K562 (cell line): ENCODE results near the gene ANP32B. TPM values are rescaled to one million over a fixed set of nuclear protein-coding genes. Genes with fewer than 3 reads are reported as not detected.
A peak's percentile ranks its signal among the peaks of the same experiment; 100 is the strongest.

ENCODE experiments used
- ESRRA ChIP-seq: fragments of 450-650 bp; IDR thresholded peaks from 2 replicates; pipeline ENCODE4 v1.6.1; 2014; ENCODE audit warnings: low read depth, mild to moderate bottlenecking, moderate library complexity, borderline replicate concordance
- NRF1 ChIP-seq, 2 experiments: fragments of 450-650 bp; IDR thresholded peaks in 1 of 2; conservative IDR thresholded peaks in 1 of 2; 2 replicates each; pipeline ENCODE4 v1.6.1; 2014; ENCODE audit warnings: mild to moderate bottlenecking in 2 of 2
- SIX5 ChIP-seq, 2 experiments: IDR thresholded peaks; 2 replicates each; pipeline ENCODE4 v1.6.1; 2011; ENCODE audit warnings: low read length in 2 of 2, borderline replicate concordance in 1 of 2, low read depth in 1 of 2, mild to moderate bottlenecking in 1 of 2, moderate library complexity in 1 of 2; ENCODE audit not compliant: insufficient read depth in 1 of 2
- SRF ChIP-seq, 2 experiments: fragments of 250-450, 450-650 bp in 1 of 2; sonication (Bioruptor Pico) in 1 of 2; sonication (generic) in 1 of 2; formaldehyde crosslinking; IDR thresholded peaks; 2 replicates each; pipeline versions ENCODE4 v1.5.0 to v1.5.1; 2020 to 2022; ENCODE audit warnings: mild to moderate bottlenecking in 1 of 2, missing genetic modification reagents in 1 of 2
- ZNF24 ChIP-seq: fragments of 450-650 bp; IDR thresholded peaks from 2 replicates; pipeline ENCODE4 v1.6.1; 2016
- ZNF75A ChIP-seq: fragments of 450-650 bp; formaldehyde crosslinking; IDR thresholded peaks from 2 replicates; pipeline ENCODE4 v1.4.0; 2020; ENCODE audit warnings: mild to moderate bottlenecking
- polyA plus RNA-seq, 8 experiments: library from polyadenylated mRNA; depleted of rRNA in 4 of 8; stranded (reverse) in 5 of 8; unstranded in 3 of 8; fragments of >200 nt; fragmentation: Nextera tagmentation in 2 of 8; fragmentation: Illumina TruSeq in 1 of 8; extraction: Ambion mirVana in 2 of 8; extraction: Trizol in 1 of 8; gene quantifications; 2 replicates each; pipeline versions ENCODE4 v1.2.1 to v1.2.3, GENCODE V29; 2011 to 2014; ENCODE audit warnings: inconsistent platforms in 1 of 8, missing spikeins in 1 of 8
- total RNA-seq, 7 experiments: library from RNA; depleted of rRNA in 6 of 7; stranded (reverse); fragments of >200 nt in 6 of 7; fragmentation: Illumina TruSeq in 2 of 7; extraction: Trizol in 2 of 7; gene quantifications; 2 replicates each; pipeline versions ENCODE4 v1.2.1 to v1.2.3, GENCODE V29; 2011 to 2021; ENCODE audit warnings: low replicate concordance in 1 of 7
- TF ChIP-seq, protein P1 (sequence below), 2 experiments: fragments of 450-650 bp; formaldehyde crosslinking in 1 of 2; IDR thresholded peaks; 2 replicates each; pipeline versions ENCODE4 v1.4.0 to v1.6.1; 2014 to 2020; ENCODE audit warnings: mild to moderate bottlenecking in 2 of 2, borderline replicate concordance in 1 of 2, low read depth in 1 of 2
- TF ChIP-seq, protein P2 (sequence below): fragments of 250-450 bp; sonication (Bioruptor Pico); IDR thresholded peaks from 2 replicates; pipeline ENCODE4 v1.5.0; 2021; ENCODE audit warnings: mild to moderate bottlenecking, borderline replicate concordance
- TF ChIP-seq, protein P3 (sequence below): fragments of 250-450 bp; sonication (Bioruptor Pico); IDR thresholded peaks from 2 replicates; pipeline ENCODE4 v1.5.0; 2020; ENCODE audit warnings: mild to moderate bottlenecking, borderline replicate concordance
- TF ChIP-seq, protein P4 (sequence below): fragments of 450-650 bp; IDR thresholded peaks from 2 replicates; pipeline ENCODE4 v1.6.1; 2017; ENCODE audit warnings: antibody characterized with exemption, mild to moderate bottlenecking

The ANP32B gene
- total and polyA plus RNA-seq, 9 of the 15 experiments (the other 6 are each of a cell fraction or from before 2014, with no cell fraction given), result 68.9 to 815 (median 141) TPM

DNA sequence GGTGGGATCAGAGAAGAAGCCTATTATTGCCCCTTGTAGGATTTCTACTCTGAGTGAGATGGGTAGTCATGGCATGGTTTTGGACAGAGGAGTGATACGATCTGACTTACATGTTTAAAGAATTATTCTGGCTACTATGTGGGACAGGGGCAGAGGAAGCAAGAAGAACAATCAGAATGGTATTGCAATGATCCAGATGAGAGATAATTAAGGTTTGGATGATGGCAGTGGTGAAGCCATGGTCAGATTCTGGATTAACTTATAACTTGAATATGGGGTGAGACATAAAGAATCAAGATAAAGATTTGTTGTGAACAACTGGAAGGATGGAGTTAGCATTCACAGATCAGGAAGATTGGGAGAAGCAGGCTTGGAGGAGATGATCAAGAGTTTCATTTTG, 41.8 kb upstream of the ANP32B start (continued):
- TF ChIP-seq SIX5 (IDR thresholded peaks at IDR 0.05; ENCODE audit: borderline replicate concordance in 1 of 2, insufficient read depth in 1 of 2, low read depth in 1 of 2, low read length in 2 of 2) (no peak), ESRRA (no peak), SRF (CRISPR knock-in tag; IDR thresholded peaks at IDR 0.05) (no peak), NRF1 (conservative IDR thresholded peaks at IDR 0.05 in 1 of 2, IDR thresholded peaks at IDR 0.05 in 1 of 2) (no peak), ZNF24 (no peak), ZNF75A (CRISPR knock-in tag) (no peak)
- TF ChIP-seq, protein P1, sequence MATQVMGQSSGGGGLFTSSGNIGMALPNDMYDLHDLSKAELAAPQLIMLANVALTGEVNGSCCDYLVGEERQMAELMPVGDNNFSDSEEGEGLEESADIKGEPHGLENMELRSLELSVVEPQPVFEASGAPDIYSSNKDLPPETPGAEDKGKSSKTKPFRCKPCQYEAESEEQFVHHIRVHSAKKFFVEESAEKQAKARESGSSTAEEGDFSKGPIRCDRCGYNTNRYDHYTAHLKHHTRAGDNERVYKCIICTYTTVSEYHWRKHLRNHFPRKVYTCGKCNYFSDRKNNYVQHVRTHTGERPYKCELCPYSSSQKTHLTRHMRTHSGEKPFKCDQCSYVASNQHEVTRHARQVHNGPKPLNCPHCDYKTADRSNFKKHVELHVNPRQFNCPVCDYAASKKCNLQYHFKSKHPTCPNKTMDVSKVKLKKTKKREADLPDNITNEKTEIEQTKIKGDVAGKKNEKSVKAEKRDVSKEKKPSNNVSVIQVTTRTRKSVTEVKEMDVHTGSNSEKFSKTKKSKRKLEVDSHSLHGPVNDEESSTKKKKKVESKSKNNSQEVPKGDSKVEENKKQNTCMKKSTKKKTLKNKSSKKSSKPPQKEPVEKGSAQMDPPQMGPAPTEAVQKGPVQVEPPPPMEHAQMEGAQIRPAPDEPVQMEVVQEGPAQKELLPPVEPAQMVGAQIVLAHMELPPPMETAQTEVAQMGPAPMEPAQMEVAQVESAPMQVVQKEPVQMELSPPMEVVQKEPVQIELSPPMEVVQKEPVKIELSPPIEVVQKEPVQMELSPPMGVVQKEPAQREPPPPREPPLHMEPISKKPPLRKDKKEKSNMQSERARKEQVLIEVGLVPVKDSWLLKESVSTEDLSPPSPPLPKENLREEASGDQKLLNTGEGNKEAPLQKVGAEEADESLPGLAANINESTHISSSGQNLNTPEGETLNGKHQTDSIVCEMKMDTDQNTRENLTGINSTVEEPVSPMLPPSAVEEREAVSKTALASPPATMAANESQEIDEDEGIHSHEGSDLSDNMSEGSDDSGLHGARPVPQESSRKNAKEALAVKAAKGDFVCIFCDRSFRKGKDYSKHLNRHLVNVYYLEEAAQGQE (IDR thresholded peaks at IDR 0.05; ENCODE audit: borderline replicate concordance), result no peak
- TF ChIP-seq, protein P1 (CRISPR knock-in tag; IDR thresholded peaks at IDR 0.05; ENCODE audit: low read depth), result no peak
- TF ChIP-seq, protein P2, sequence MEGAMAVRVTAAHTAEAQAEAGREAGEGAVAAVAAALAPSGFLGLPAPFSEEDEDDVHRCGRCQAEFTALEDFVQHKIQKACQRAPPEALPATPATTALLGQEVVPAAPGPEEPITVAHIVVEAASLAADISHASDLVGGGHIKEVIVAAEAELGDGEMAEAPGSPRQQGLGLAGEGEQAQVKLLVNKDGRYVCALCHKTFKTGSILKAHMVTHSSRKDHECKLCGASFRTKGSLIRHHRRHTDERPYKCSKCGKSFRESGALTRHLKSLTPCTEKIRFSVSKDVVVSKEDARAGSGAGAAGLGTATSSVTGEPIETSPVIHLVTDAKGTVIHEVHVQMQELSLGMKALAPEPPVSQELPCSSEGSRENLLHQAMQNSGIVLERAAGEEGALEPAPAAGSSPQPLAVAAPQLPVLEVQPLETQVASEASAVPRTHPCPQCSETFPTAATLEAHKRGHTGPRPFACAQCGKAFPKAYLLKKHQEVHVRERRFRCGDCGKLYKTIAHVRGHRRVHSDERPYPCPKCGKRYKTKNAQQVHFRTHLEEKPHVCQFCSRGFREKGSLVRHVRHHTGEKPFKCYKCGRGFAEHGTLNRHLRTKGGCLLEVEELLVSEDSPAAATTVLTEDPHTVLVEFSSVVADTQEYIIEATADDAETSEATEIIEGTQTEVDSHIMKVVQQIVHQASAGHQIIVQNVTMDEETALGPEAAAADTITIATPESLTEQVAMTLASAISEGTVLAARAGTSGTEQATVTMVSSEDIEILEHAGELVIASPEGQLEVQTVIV (CRISPR knock-in tag), result no peak
- TF ChIP-seq, protein P3, sequence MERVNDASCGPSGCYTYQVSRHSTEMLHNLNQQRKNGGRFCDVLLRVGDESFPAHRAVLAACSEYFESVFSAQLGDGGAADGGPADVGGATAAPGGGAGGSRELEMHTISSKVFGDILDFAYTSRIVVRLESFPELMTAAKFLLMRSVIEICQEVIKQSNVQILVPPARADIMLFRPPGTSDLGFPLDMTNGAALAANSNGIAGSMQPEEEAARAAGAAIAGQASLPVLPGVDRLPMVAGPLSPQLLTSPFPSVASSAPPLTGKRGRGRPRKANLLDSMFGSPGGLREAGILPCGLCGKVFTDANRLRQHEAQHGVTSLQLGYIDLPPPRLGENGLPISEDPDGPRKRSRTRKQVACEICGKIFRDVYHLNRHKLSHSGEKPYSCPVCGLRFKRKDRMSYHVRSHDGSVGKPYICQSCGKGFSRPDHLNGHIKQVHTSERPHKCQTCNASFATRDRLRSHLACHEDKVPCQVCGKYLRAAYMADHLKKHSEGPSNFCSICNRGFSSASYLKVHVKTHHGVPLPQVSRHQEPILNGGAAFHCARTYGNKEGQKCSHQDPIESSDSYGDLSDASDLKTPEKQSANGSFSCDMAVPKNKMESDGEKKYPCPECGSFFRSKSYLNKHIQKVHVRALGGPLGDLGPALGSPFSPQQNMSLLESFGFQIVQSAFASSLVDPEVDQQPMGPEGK (CRISPR knock-in tag), result no peak
- TF ChIP-seq, protein P4, sequence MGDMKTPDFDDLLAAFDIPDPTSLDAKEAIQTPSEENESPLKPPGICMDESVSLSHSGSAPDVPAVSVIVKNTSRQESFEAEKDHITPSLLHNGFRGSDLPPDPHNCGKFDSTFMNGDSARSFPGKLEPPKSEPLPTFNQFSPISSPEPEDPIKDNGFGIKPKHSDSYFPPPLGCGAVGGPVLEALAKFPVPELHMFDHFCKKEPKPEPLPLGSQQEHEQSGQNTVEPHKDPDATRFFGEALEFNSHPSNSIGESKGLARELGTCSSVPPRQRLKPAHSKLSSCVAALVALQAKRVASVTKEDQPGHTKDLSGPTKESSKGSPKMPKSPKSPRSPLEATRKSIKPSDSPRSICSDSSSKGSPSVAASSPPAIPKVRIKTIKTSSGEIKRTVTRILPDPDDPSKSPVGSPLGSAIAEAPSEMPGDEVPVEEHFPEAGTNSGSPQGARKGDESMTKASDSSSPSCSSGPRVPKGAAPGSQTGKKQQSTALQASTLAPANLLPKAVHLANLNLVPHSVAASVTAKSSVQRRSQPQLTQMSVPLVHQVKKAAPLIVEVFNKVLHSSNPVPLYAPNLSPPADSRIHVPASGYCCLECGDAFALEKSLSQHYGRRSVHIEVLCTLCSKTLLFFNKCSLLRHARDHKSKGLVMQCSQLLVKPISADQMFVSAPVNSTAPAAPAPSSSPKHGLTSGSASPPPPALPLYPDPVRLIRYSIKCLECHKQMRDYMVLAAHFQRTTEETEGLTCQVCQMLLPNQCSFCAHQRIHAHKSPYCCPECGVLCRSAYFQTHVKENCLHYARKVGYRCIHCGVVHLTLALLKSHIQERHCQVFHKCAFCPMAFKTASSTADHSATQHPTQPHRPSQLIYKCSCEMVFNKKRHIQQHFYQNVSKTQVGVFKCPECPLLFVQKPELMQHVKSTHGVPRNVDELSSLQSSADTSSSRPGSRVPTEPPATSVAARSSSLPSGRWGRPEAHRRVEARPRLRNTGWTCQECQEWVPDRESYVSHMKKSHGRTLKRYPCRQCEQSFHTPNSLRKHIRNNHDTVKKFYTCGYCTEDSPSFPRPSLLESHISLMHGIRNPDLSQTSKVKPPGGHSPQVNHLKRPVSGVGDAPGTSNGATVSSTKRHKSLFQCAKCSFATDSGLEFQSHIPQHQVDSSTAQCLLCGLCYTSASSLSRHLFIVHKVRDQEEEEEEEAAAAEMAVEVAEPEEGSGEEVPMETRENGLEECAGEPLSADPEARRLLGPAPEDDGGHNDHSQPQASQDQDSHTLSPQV, result peak; percentile 95
